Activated CD8-positive, alpha-beta memory T cell treated with anti-CD3 and anti-CD28 coated beads for 36 hours (primary cell): ENCODE data around the gene FOXD4L3. TPM values are rescaled to one million over a fixed set of nuclear protein-coding genes. Genes with fewer than 3 reads are reported as not detected.
"Not testable (repeated sequence)": the region's sequence is repeated elsewhere in the genome, so short reads cannot be mapped to it uniquely, and the experiment has no call there.

ENCODE experiments used
- CTCF ChIA-PET: fragments of 350-600 bp; sonication (Branson Sonifier 250); formaldehyde crosslinking; loops from one replicate; lab custom pipeline; 2021; ENCODE audit warnings: antibody characterized with exemption; lab: Charles Lee
- POLR2A ChIA-PET: fragments of 350-600 bp; sonication (Branson Sonifier 250); formaldehyde crosslinking; loops from one replicate; lab custom pipeline; 2021; ENCODE audit warnings: antibody characterized with exemption; lab: Charles Lee
- total RNA-seq, 2 experiments: library from RNA; stranded (reverse); gene quantifications; one replicate each; pipeline ENCODE4 v1.2.3, GENCODE V29; 2021

FOXD4L3 gene
- under 1 TPM in 1 of 2 experiments, not detected in 1; 0.10 TPM for total RNA-seq

- CTCF ChIA-PET, POLR2A ChIA-PET: not testable (repeated sequence)
Observed at GRCh38 chr9:68302567-68302966, at the start of gene FOXD4L3. Gene FOXD4L3 (plus strand): TSS chr9:68302867. CDS start chr9:68302952, 85 bp downstream.

- CTCF ChIA-PET, POLR2A ChIA-PET: not testable (repeated sequence)
Observed at GRCh38 chr9:68281041-68281440, 21.6 kb upstream of the FOXD4L3 start.

GRCh38 chr9:68303771-68304170, 1.1 kb downstream of the FOXD4L3 start:
- CTCF ChIA-PET, POLR2A ChIA-PET: not testable (repeated sequence)

- POLR2A ChIA-PET = not testable (repeated sequence)
Observed at GRCh38 chr9:68304212-68304611, 1.5 kb downstream of the FOXD4L3 start.

GRCh38 chr9:68304777-68305176, 2.1 kb downstream of the FOXD4L3 start:
- POLR2A ChIA-PET, CTCF ChIA-PET: not testable (repeated sequence)

More at GRCh38 chr9:68304212-68304611, 1.5 kb downstream of the FOXD4L3 start:
- CTCF ChIA-PET = not testable (repeated sequence)

- CTCF ChIA-PET, POLR2A ChIA-PET: not testable (repeated sequence)
Observed at GRCh38 chr9:68305680-68306285, 3.1 kb downstream of the FOXD4L3 start.

GRCh38 chr9:68306391-68306964, 3.8 kb downstream of the FOXD4L3 start:
- POLR2A ChIA-PET, CTCF ChIA-PET: not testable (repeated sequence)

- POLR2A ChIA-PET, CTCF ChIA-PET: not testable (repeated sequence)
Observed at GRCh38 chr9:68307127-68307526, 4.5 kb downstream of the FOXD4L3 start.

GRCh38 chr9:68307654-68308053, 5.0 kb downstream of the FOXD4L3 start:
- POLR2A ChIA-PET, CTCF ChIA-PET: not testable (repeated sequence)

GRCh38 chr9:68311208-68311607, 8.5 kb downstream of the FOXD4L3 start:
- POLR2A ChIA-PET, CTCF ChIA-PET: not testable (repeated sequence)

GRCh38 chr9:68318209-68318608, 15.5 kb downstream of the FOXD4L3 start:
- POLR2A ChIA-PET, CTCF ChIA-PET: not testable (repeated sequence)

GRCh38 chr9:68323749-68324148, 21.1 kb downstream of the FOXD4L3 start:
- CTCF ChIA-PET, POLR2A ChIA-PET: not testable (repeated sequence)

GRCh38 chr9:68324518-68324917, 21.9 kb downstream of the FOXD4L3 start:
- CTCF ChIA-PET, POLR2A ChIA-PET: not testable (repeated sequence)

GRCh38 chr9:68329106-68329505, 26.4 kb downstream of the FOXD4L3 start:
- POLR2A ChIA-PET, CTCF ChIA-PET: not testable (repeated sequence)

GRCh38 chr9:68330531-68331173, 28.0 kb downstream of the FOXD4L3 start:
- CTCF ChIA-PET, POLR2A ChIA-PET: not testable (repeated sequence)

GRCh38 chr9:68332122-68332521, 29.5 kb downstream of the FOXD4L3 start:
- POLR2A ChIA-PET, CTCF ChIA-PET: not testable (repeated sequence)

- POLR2A ChIA-PET, CTCF ChIA-PET: not testable (repeated sequence)
Observed at GRCh38 chr9:68335935-68336334, 33.3 kb downstream of the FOXD4L3 start.

GRCh38 chr9:68336639-68337339, 34.1 kb downstream of the FOXD4L3 start:
- CTCF ChIA-PET, POLR2A ChIA-PET: not testable (repeated sequence)

GRCh38 chr9:68338000-68338399, 35.3 kb downstream of the FOXD4L3 start:
- POLR2A ChIA-PET, CTCF ChIA-PET: not testable (repeated sequence)

- CTCF ChIA-PET, POLR2A ChIA-PET: not testable (repeated sequence)
Observed at GRCh38 chr9:68342265-68343025, 39.8 kb downstream of the FOXD4L3 start.
